ENCODE results near the gene EFCAB6.

The EFCAB6 gene

DNA sequence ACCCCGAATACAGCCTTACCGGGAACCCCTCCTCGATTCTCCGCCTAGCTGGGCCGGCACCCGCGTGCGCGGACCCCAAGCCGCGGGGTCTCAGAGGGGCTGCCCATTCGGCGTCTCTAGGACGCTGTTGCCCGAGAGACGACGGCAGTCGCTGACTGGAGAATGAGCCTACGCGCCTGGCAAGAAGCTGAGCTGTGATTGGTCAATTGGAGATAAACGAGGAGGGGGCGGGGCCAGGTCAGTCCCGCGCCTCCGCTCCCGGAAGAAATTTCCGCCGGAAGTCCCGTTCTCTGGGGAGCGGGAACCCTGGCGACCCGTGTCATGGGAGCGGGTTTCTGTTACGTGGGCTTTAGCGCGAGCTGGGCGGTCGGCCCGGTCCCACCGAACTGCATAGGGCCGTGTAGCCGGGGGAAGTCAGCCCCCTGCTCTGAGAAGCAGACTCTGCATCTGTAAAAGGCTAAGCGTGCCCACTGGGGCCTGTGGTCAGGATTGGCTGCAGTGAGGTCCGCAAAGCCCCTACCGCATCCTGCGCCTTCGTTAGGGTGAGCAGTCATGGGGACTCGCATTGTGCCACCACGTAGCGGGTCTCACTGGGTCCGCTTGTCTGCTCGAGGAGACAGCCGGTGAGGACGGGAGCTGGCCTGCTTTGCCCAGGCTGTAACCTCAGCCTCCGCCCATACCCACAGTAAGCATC, at the start of gene EFCAB6:
EFCAB6 (minus strand) TSS at position 157 of the 694 bp plus-strand sequence. CDS start 29,987 bp downstream, outside the sequence.
- Histone ChIP-seq H3K4me1 (ENCODE audit: insufficient read depth, low read length, severe bottlenecking) (peaks cover 19% of the 10 kb centered on the region), H3K9ac (ENCODE audit: low read length) (peak within 1 kb of the TSS; percentile 80), H3F3A (ENCODE audit: insufficient read depth, low read length) (no peaks in the 10 kb centered on the region), H2AFZ (ENCODE audit: low read length) (peak within 1 kb of the TSS; percentile 92), H3K9me2 (ENCODE audit: low read depth, low read length) (no peaks in the 10 kb centered on the region), H3K27me3 (ENCODE audit: insufficient read depth, low read length) (no peaks in the 10 kb centered on the region), H4K20me1 (ENCODE audit: insufficient read depth, low read length) (no peaks in the 10 kb centered on the region), H3K79me2 (ENCODE audit: insufficient read depth, low read length) (no peaks in the 10 kb centered on the region), H3K4me3 (ENCODE audit: low read depth, low read length, poor library complexity, severe bottlenecking) (peak within 1 kb of the TSS; percentile 76), H3K9me3 (ENCODE audit: low read length) (no peaks in the 10 kb centered on the region), H3K36me3 (ENCODE audit: insufficient read depth, low read length) (no peaks in the 10 kb centered on the region; the same call in 1 of the 2 replicates), H3K4me2 (ENCODE audit: low read length) (peak within 1 kb of the TSS; percentile 92), H3K27ac (ENCODE audit: low read depth, low read length, poor library complexity, severe bottlenecking) (no peak within 1 kb of the TSS)
- TF ChIP-seq EZH2 (IDR thresholded peaks at IDR 0.05; ENCODE audit: borderline replicate concordance, low read length) (no peak), CTCF (IDR thresholded peaks at IDR 0.05; ENCODE audit: low read length) (no peak)

DNA sequence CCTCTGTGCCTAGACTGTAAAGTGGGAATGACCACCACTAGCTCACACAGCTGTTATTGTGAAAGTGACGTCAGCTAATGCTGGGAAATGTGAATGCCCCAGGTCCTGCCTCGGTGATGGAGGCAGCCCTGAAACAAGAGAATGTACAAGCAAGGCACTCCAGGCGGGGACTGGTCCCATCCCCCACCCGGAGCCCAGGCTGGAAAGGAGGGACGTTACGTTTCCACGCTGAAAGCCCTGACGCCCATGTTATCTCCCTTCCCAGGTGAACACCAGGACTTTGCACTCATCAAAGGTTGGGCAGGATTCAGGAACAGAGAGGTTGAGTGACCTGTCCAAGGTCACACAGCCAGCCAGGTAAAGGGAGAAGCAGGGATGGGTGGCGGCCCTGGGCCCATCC, 49.4 kb upstream of the EFCAB6 start:
- H4K20me1 ChIP-seq (ENCODE audit: insufficient read depth, low read length): no peaks in the 10 kb centered on the region
- H3K9me3 ChIP-seq (ENCODE audit: low read length): no peaks in the 10 kb centered on the region
- H3K9me2 ChIP-seq (ENCODE audit: low read depth, low read length): no peaks in the 10 kb centered on the region
- no peaks in the 10 kb centered on the region for H3K36me3 ChIP-seq (ENCODE audit: insufficient read depth, low read length)
- no peak overlapping the region for H3K27ac ChIP-seq (ENCODE audit: low read depth, low read length, poor library complexity, severe bottlenecking)
- no peaks in the 10 kb centered on the region for H3K79me2 ChIP-seq (ENCODE audit: insufficient read depth, low read length)
- H3K9ac ChIP-seq (ENCODE audit: low read length): no peak overlapping the region
- H3K4me1 ChIP-seq (ENCODE audit: insufficient read depth, low read length, severe bottlenecking): no peaks in the 10 kb centered on the region
- H2AFZ ChIP-seq (ENCODE audit: low read length): no peak overlapping the region
- H3K27me3 ChIP-seq (ENCODE audit: insufficient read depth, low read length): no peaks in the 10 kb centered on the region; the same call in 1 of the 2 replicates
- H3F3A ChIP-seq (ENCODE audit: insufficient read depth, low read length): no peaks in the 10 kb centered on the region
- H3K4me2 ChIP-seq (ENCODE audit: low read length): no peak overlapping the region
- H3K4me3 ChIP-seq (ENCODE audit: low read depth, low read length, poor library complexity, severe bottlenecking): no peak overlapping the region
- no peak for TF ChIP-seq EZH2 (IDR thresholded peaks at IDR 0.05; ENCODE audit: borderline replicate concordance, low read length)
- no peak for TF ChIP-seq CTCF (IDR thresholded peaks at IDR 0.05; ENCODE audit: low read length)

DNA sequence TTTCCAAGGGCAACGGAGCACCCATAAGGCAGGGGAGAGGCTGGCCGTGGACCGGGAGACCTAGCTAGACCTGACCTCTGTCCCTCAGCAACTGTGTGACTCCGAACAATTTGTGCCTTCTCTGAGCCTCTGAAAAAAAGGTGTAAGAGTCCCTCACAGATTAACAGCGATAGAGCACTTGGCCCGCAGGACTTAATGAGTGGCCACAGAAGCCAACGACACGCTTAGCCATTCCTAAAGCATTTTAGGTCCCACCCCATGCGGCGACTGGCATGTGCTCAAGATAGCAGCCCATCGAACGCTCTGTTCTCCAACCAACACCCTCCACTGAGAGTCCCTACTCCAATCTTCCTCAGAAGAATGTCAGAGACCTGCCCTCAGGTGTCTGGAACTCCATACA, 48.7 kb upstream of the EFCAB6 start:
- Histone ChIP-seq H3K4me1 (ENCODE audit: insufficient read depth, low read length, severe bottlenecking) (no peaks in the 10 kb centered on the region), H3K79me2 (ENCODE audit: insufficient read depth, low read length) (no peaks in the 10 kb centered on the region), H3K9ac (ENCODE audit: low read length) (no peak overlapping the region), H3K27ac (ENCODE audit: low read depth, low read length, poor library complexity, severe bottlenecking) (no peak overlapping the region), H3K9me2 (ENCODE audit: low read depth, low read length) (no peaks in the 10 kb centered on the region), H4K20me1 (ENCODE audit: insufficient read depth, low read length) (no peaks in the 10 kb centered on the region), H3K27me3 (ENCODE audit: insufficient read depth, low read length) (no peaks in the 10 kb centered on the region; the same call in 1 of the 2 replicates), H3K36me3 (ENCODE audit: insufficient read depth, low read length) (no peaks in the 10 kb centered on the region), H3K4me3 (ENCODE audit: low read depth, low read length, poor library complexity, severe bottlenecking) (no peak overlapping the region), H2AFZ (ENCODE audit: low read length) (no peak overlapping the region), H3F3A (ENCODE audit: insufficient read depth, low read length) (no peaks in the 10 kb centered on the region), H3K9me3 (ENCODE audit: low read length) (no peaks in the 10 kb centered on the region), H3K4me2 (ENCODE audit: low read length) (no peak overlapping the region)
- no peak for TF ChIP-seq EZH2 (IDR thresholded peaks at IDR 0.05; ENCODE audit: borderline replicate concordance, low read length)
- TF ChIP-seq CTCF (IDR thresholded peaks at IDR 0.05; ENCODE audit: low read length): no peak
